Sigmoid colon (tissue), 7 donors: Measurements from ENCODE around the gene ANKRD31. TPM values are rescaled to one million over a fixed set of nuclear protein-coding genes. Genes with fewer than 3 reads are reported as not detected.

Experiments
- DNase-seq: peaks from one replicate; pipeline ENCODE4 v3.0.0-alpha.2; 2019
- H3K27ac ChIP-seq, 4 donors: fragments of 200-600 bp; sonication (generic); one replicate each; pipeline ENCODE4 v1.5.1; 2016 to 2019; ENCODE audit warnings: mild to moderate bottlenecking in 1 of 4
- H3K27me3 ChIP-seq, 3 donors: fragments of 200-600 bp; sonication (generic); one replicate each; pipeline ENCODE4 v1.5.1; 2019; ENCODE audit warnings: mild to moderate bottlenecking in 1 of 3
- H3K36me3 ChIP-seq, 4 donors: fragments of 200-600 bp; sonication (generic); one replicate each; pipeline ENCODE4 v1.5.1; 2016 to 2019
- H3K4me1 ChIP-seq, 4 donors: fragments of 200-600 bp; sonication (generic); one replicate each; pipeline ENCODE4 v1.5.1; 2017 to 2019
- H3K4me3 ChIP-seq, 4 donors: fragments of 200-600 bp; sonication (generic); one replicate each; pipeline ENCODE4 v1.5.1; 2017 to 2019; ENCODE audit warnings: mild to moderate bottlenecking in 2 of 4, moderate library complexity in 1 of 4
- H3K9me3 ChIP-seq, 4 donors: fragments of 200-600 bp in 3 of 4; sonication (generic) in 3 of 4; one replicate each; pipeline versions ENCODE4 v1.5.1 to v1.6.1; 2013 to 2019
- CTCF ChIP-seq, 4 experiments: fragments of 450-650 bp in 3 of 4; fragments of 200-600 bp in 1 of 4; IDR thresholded peaks; one replicate each; pipeline ENCODE4 v1.5.1; 2016 to 2019; ENCODE audit warnings: antibody characterized with exemption in 4 of 4, mild to moderate bottlenecking in 3 of 4, moderate library complexity in 2 of 4
- EP300 ChIP-seq, 4 donors: sonication (generic); formaldehyde crosslinking; IDR thresholded peaks; one replicate each; pipeline ENCODE4 v1.6.1; 2017; ENCODE audit warnings: antibody characterized with exemption in 4 of 4
- POLR2A ChIP-seq, 2 donors: fragments of 450-650 bp; IDR thresholded peaks; one replicate each; pipeline ENCODE4 v1.6.1; 2016; ENCODE audit warnings: antibody characterized with exemption in 2 of 2, mild to moderate bottlenecking in 2 of 2, moderate library complexity in 2 of 2
- POLR2AphosphoS5 ChIP-seq, 4 donors: sonication (generic); formaldehyde crosslinking; IDR thresholded peaks; one replicate each; pipeline ENCODE4 v1.6.1; 2017; ENCODE audit warnings: antibody characterized with exemption in 4 of 4
- WGBS, 2 donors: extraction: QIAGEN DNeasy Blood & Tissue Kit; methylation state at CpG; one replicate each; pipeline ENCODE4 v1.1.7; 2013; 5-methylcytosine and 5-hydroxymethylcytosine counted together
- intact Hi-C: fragments of 100-400 bp; cut with DNase I; formaldehyde crosslinking; loops from one replicate; pipeline ENCODE4 v1.15.1; 2023
- polyA plus RNA-seq, 3 donors: library from polyadenylated mRNA; stranded (reverse); fragments of 200-250 nt; gene quantifications; one replicate each; pipeline ENCODE4 v1.2.3, GENCODE V29; 2013
- total RNA-seq, 4 donors: library from RNA; depleted of rRNA; stranded (reverse); fragments of >200 nt; gene quantifications; one replicate each; pipeline ENCODE4 v1.1.0, GENCODE V29; 2016
- donor health status: healthy with polysubstance abuse.
- donor health status: Bipolar disorder and iron deficiency.
- donor health status: healthy.

ANKRD31 gene
- total and polyA plus RNA-seq, 7 donors: under 0.01 to 0.33 (median 0.15) TPM; not detected in 3

- H3K27ac ChIP-seq: no peak overlapping the region
- TF ChIP-seq POLR2AphosphoS5 (IDR thresholded peaks at IDR 0.05): no peak
- no peak for TF ChIP-seq CTCF (IDR thresholded peaks at IDR 0.05)
- TF ChIP-seq POLR2A (IDR thresholded peaks at IDR 0.05): no peak
- no peak for TF ChIP-seq EP300 (IDR thresholded peaks at IDR 0.05)
- intact Hi-C loops: no loop called here
- peaks cover 0 to 5% (median 1%) of the 10 kb centered on the region in 4 donors for H3K36me3 ChIP-seq
- H3K4me3 ChIP-seq: no peak overlapping the region
- DNase-seq: no peak
- 52% methylated on average over 6 of the region's 6 CpGs for WGBS, 2 donors
- no peaks in the 10 kb centered on the region for H3K9me3 ChIP-seq
- no peaks in the 10 kb centered on the region for H3K27me3 ChIP-seq
- H3K4me1 ChIP-seq: no peaks in the 10 kb centered on the region
Observed at GRCh38 chr5:75034137-75034739, 202.4 kb downstream of the ANKRD31 start.

GRCh38 chr5:75031366-75031765, 205.3 kb downstream of the ANKRD31 start:
- intact Hi-C loops: no loop called here
- Histone ChIP-seq H3K4me3 (no peak overlapping the region), H3K9me3 (no peaks in the 10 kb centered on the region), H3K4me1 (peaks cover 0 to 2% (median 0%) of the 10 kb centered on the region in 4 donors), H3K36me3 (peaks cover 0 to 10% (median 3%) of the 10 kb centered on the region in 4 donors), H3K27ac (no peak overlapping the region), H3K27me3 (no peaks in the 10 kb centered on the region)
- WGBS, 2 donors: 40 to 50% methylated on average over 3 of the region's 3 CpGs
- TF ChIP-seq POLR2AphosphoS5 (IDR thresholded peaks at IDR 0.05) (no peak), POLR2A (IDR thresholded peaks at IDR 0.05) (no peak), CTCF (IDR thresholded peaks at IDR 0.05) (no peak), EP300 (IDR thresholded peaks at IDR 0.05) (no peak)
- DNase-seq: no peak

GRCh38 chr5:75028090-75028489, 208.6 kb downstream of the ANKRD31 start:
- Histone ChIP-seq H3K36me3 (peaks cover 0 to 10% (median 3%) of the 10 kb centered on the region in 4 donors), H3K4me1 (peaks cover 0 to 2% (median 0%) of the 10 kb centered on the region in 4 donors), H3K9me3 (no peaks in the 10 kb centered on the region), H3K4me3 (no peak overlapping the region), H3K27ac (no peak overlapping the region), H3K27me3 (no peaks in the 10 kb centered on the region)
- no peak for DNase-seq
- TF ChIP-seq POLR2A (IDR thresholded peaks at IDR 0.05): no peak
- no peak for TF ChIP-seq POLR2AphosphoS5 (IDR thresholded peaks at IDR 0.05)
- no peak for TF ChIP-seq EP300 (IDR thresholded peaks at IDR 0.05)
- TF ChIP-seq CTCF (IDR thresholded peaks at IDR 0.05): no peak
- intact Hi-C loops: no loop called here
- 79 to 94% methylated on average over 3 of the region's 3 CpGs for WGBS, 2 donors

GRCh38 chr5:75023368-75024159, 213.1 kb downstream of the ANKRD31 start:
- Histone ChIP-seq H3K27ac (no peak overlapping the region), H3K4me1 (no peaks in the 10 kb centered on the region), H3K36me3 (no peaks in the 10 kb centered on the region), H3K9me3 (no peaks in the 10 kb centered on the region), H3K27me3 (no peaks in the 10 kb centered on the region), H3K4me3 (no peak overlapping the region)
- 15 to 53% methylated on average over 9 of the region's 9 CpGs for WGBS, 2 donors
- no peak for DNase-seq
- intact Hi-C loops: no loop called here
- TF ChIP-seq POLR2AphosphoS5 (IDR thresholded peaks at IDR 0.05) (no peak), CTCF (IDR thresholded peaks at IDR 0.05) (no peak), POLR2A (IDR thresholded peaks at IDR 0.05) (no peak)
